HTERT RPE-1 (cell line): ENCODE measurements around the gene NCK2.

ENCODE experiments used
- in situ Hi-C: fragments of 300-500 bp; cut with MboI; formaldehyde crosslinking; loops from 4 replicates; pipeline ENCODE4 v1.14.3; 2020; ENCODE audit warnings: low sequenced_read_pairs

The NCK2 gene

DNA sequence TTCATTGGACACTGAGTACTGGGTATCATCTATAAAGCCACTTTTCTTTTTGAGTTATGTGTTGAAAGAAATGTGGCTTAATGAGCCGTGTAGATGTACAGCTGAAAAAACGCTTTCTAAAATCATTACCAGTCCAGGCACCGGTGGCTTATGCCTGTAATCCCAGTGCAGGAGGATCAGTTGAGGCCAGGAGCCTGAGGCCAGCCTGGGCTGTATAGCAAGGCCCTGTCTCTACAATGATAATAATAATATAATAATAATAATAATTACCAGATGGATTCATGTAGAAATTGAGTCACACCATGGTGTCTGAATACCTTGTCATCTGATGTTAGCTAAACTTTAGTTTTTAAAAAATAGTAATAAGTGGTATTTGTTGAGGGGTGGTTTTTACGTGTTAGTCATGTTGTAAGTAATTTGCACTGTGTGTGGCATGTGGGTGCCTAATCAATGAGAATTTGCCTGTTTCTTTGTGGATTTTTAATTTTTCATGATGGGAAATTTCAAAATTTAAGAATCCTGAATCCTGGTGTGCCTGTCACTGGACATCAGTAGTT is 30.1 kb downstream of the NCK2 start:
- in situ Hi-C loops, result no loop called here

DNA sequence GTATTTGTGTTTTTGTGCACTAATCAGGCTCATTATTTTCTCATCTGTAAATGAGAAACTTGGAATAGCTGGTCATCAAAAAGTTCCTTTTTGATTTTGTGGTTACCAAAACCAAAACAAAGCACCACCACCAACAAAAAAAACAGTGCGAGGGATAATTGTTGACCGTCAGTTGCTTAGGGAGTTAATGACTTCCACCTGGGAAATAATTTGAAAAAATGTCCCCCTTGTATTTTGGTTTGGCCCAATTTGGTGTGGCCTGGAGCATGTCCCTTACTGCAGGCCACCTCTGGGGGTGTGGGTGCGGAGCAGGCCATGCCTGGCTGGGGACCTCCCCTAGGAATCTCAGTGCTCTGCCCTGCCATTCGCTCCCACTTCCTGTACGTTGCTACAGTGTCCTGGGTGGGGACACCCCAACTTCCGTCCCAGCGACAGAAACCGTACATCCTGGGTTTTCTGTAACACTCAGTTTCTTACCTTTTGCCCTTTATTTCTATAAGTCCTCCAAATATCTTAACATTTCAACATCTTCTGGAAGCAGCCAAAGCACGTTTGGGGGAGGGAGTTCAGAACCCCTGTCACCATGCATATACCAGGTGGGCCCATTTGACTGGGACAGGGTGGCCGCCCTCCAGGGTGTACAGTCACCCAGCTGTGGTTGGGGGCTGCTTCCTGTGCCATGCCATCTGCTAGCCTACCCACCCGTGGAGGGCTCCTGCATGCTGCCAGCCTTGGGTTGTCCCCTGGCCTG is 31.3 kb downstream of the NCK2 start:
- in situ Hi-C loops, result no loop called here

GRCh38 chr2:105776560-105776928 is 31.8 kb downstream of the NCK2 start:
- in situ Hi-C loops, result no loop called here

GRCh38 chr2:105777031-105777482 is 32.3 kb downstream of the NCK2 start:
- in situ Hi-C loops, result no loop called here

DNA sequence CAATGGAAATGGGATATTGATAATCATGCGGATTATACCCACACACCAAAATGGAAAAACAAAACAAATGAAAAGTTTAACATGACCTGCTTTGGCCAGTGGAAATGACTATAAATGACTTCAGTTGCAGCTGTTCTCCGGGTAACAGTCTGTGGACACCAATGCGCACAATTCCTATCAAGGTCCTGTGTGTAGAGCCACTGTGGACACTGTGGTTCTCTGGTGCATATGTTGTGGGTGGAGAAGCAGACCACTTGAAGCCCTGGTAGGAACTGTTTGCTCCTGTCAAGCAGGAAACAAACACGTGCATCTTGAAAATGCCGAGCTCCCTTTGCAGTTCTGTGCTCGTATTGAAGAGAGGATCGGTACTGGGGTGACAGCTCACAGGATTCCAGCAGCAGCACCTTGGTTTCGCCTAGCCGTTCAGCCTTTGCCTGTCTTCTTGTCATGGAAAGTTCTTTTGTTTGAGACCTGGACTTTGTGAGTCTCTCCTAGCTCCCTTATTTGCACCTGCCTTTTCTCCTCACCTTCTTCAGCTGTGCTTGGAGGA is 32.9 kb downstream of the NCK2 start:
- in situ Hi-C loops, result no loop called here

GRCh38 chr2:105778080-105778607 is 33.4 kb downstream of the NCK2 start:
- in situ Hi-C loops, result no loop called here

GRCh38 chr2:105779394-105779793 is 34.7 kb downstream of the NCK2 start:
- in situ Hi-C loops, result no loop called here

GRCh38 chr2:105780606-105781005 is 35.9 kb downstream of the NCK2 start:
- in situ Hi-C loops, result no loop called here

DNA sequence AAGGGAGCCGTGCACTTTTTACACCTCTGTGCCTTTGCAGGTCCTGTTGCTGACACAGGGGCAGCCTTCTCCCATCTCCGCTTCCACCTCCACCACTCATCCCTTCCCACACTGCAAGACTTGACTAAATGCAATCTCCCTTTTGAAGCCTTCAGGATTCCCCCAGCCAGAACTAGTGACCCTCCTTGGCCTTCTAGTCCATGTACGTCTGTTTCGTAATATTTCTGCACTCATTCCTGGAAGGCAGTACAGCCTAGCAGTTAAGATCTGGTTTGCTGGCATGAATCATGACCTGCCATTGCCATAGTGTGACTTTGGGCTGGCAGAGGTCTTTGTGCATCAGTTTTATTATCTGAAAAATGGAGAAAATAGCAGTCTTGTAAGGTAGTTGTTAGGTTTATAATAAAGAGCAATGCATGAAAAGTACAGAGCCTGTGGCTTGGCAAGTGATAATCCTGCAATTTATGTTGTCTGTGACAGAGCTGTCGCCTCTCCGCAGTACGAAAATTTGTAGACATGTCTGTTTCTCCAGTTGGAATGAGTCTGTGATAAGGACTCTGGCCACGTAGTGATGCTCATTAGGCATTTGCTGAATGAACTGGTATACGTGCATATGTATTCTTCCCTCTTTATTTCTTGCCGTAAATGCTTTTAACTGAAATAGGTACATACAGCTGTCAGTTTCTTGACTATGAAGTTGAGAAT is 36.7 kb downstream of the NCK2 start:
- in situ Hi-C loops, result no loop called here

DNA sequence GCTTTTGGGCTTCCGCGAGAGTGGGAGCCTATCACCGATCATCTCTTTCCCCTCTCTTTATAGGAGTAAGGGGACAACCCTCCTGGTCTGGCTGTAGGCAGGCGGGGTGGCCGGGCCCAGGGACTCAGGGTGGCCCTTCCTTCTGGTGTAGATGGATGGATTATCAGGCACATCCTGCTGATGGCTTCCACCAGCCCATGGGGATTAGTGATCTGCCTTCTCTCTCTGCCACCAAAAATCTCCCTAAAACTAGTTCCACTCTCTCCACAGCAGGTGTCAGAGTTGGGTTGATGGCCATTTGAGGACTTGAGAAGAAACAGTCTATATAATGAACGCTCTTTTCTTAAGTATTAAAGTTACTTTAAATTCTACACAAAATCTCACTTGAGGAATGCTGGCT is 37.4 kb downstream of the NCK2 start:
- in situ Hi-C loops, result no loop called here

DNA sequence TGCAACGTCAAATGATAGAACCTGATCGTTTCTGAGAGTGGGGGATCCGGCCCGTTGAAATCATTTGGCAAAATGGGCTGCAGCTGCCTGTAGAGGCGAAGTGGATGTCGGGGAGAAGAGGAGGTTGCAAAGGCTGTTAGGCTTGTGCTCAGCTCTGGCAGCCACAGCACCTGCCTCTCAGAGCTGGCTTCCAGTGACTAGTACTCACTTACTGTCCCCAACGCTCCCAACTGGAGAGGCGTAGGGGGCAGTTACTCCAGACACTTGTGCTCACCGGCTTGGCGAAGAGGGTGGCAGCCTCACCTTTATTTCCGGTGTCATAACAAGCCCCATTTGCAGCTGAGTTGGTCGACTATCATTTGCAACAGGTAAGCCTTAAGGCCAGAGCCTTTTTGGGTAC is 37.9 kb downstream of the NCK2 start:
- in situ Hi-C loops, result no loop called here

DNA sequence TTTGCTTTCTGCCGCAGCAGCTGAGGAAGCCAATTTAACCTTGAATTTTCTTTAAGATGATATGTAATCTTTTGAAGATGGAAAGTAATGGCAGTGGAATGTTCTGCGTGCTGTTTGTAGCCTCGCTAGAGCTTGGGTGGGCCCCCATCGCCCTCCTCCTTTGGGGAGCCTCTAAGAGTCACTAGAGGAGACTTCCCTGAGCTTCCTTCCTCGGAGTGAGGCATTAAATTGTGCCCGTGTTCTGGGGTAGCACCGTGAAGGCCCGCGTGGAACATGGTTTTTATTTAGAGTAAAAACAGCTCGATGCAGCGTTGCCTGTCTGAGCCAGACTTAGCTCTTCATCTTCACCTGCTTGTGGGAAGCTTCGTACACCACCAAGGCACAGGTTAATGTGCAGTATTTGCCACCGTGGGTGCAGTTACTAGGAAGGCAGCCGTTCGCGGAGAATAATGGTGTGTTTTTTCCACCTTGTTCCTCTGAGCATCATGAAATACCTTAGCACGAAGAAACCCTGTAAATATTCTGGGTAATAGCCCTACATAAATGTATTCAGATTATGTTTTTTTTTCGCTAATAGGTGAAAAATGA is 38.5 kb downstream of the NCK2 start:
- in situ Hi-C loops, result no loop called here

DNA sequence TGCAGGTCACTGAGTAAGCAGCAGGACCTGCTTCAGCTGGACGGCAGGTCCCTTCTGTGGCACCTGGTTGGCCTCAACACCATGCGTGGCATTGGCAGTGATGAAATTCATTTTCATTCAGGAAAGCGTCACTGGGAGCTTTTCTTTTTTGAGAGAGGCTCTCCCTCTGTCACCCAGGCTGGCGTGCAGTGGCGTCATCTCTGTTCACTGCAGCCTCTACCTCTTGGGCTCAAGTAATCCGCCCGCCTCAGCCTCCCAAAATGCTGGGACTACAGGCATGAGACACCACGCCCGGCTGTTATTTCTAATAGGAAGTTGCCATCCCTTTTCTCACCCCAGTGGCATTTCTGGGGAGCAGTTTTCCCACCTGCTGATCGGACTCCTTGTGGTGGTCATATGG is 39.3 kb downstream of the NCK2 start:
- in situ Hi-C loops, result no loop called here

DNA sequence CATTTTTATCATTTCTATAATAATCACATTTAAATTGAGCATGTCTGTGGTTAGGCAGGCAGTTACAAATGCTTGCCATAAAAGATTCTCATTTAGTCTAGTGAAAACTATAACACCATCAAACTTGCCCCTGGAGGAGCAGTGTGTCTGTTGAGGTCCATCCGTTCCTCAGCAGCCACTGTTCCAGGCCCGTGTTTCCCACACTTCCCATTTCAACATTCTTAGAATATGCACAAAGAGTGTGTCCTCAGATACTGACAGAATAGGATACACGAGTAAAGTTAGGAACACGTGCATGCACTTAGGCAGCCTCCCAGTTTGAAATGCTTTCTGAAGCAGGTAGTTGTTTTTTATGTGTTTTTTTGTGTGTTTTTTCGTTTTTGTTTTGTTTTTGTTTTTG is 39.9 kb downstream of the NCK2 start:
- in situ Hi-C loops, result no loop called here

DNA sequence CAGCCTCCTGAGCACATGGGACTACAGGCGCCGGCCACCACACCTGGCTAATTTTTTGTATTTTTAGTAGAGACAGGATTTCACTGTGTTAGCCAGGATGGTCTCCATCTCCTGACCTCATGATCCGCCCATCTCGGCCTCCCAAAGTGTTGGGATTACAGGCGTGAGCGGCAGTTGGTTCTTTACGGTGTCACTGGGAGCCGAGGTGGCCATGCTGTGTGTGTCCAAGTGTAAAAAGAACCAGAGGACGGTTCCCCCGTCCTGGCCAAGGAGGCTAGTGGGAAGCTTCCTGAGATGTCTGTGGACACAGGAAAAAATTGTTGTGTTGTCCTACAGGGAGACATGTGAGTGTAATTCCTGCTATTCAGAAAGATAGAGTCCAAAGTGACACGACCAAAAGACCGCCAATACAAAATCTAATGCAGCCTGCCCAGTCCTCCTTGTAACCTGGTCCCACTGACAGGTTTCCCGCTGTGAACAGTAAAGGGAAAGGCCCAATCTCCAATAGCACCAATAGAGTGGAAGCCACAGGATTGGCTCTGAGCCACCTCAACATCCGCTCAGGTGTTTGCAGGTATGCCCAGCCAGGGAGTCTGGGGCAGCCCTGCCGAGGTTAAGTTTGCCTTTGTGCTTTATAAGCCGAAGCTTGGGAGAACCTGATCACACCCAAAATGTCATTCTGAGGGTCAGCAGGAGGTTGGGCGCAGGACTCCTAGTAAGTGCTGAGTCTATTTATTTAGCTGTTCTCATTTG is 40.6 kb downstream of the NCK2 start:
- in situ Hi-C loops, result no loop called here

DNA sequence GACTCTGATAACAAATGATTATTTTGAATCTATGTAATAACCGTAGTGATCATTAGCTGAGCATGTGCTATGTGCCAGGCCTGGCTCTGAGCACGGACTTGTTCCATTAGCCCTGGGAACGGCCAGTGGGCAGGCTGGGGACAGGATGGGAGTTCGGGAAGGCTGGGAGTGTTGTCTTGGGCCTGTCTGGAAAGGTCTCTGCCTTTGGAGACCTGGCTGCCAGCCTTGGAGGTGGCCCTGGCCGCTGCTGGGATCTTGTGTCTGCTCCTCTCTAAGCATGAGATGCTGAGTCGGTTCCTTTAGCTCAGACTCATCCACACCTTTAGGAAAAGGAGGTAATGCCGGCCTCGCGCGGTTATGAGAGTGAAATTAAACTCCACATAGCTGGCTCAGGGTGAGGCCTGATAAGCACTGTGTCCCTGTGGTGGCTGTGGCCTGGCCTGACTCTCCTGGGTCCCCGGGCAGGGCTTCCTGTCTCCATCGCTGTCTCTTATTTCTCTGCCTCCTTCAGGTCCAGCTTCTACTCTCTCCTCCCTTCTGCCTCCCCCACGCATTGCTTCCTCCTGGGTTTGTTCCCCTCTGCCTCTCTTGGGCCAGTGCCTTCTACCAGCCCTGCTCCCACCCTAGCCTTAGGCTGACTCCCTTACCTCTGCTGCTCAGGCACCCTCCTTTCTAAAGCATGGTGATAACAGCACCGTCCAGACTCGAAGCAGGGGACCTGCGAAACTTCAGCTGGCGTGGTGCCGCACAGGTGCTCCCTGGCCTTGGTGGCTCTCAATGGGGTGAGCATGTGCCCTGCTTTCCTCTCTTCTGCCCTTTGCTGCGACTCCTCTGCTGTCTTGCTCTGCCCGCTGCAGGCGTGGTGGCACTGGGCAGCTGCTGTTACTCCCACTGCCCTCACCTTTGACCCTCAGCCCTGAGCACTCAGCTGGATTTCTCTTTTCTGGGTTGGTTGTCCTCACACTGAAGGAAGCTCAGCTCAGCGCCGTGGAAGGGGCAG is 41.8 kb downstream of the NCK2 start:
- in situ Hi-C loops, result no loop called here

GRCh38 chr2:105787376-105788318 is 42.9 kb downstream of the NCK2 start:
- in situ Hi-C loops, result no loop called here

DNA sequence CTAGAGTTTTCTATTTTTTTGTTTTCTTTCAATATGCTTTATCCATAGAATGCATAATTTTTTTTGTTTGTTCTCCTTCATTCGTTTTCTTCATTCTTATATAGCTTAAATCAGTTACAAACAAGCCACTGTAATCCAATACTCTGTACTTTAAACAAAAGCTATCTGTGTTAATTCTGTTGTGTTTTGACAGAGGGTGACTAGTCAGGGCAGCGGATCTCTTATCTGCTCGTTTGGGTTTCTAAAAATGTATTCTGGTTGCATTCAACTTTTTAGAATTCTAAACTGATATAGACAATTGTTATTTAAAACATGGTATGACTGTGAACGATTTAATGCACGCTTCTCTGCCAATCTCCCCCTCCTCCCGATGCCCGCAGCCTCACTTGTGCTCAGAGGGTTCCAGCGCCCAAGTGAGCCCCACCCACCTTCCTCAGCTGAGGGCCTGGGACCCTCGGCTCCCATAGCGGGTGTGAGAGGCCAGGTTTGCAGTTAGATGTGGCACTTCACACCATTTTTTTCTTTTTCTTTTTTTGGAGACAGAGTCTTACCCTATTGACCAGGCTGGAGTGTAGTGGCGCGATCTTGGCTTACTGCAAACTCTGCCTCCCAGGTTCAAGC is 44.1 kb downstream of the NCK2 start:
- in situ Hi-C loops, result no loop called here
